B cell (primary cell): ENCODE data around the gene CREB5. TPM values are rescaled to one million over a fixed set of nuclear protein-coding genes. Genes with fewer than 3 reads are reported as not detected.

Experiments
- ATAC-seq: fragments of 200-7000 bp; cut with Tn5 transposase; one replicate; pipeline ENCODE4 v1.10.0; 2021; ENCODE audit warnings: low read depth, mild to moderate bottlenecking, moderate number of reproducible peaks, moderate library complexity
- CTCF ChIA-PET: fragments of 350-600 bp; sonication (Branson Sonifier 250); formaldehyde crosslinking; loops from one replicate; lab custom pipeline; 2021; ENCODE audit warnings: antibody characterized with exemption, inconsistent platforms; lab: Charles Lee
- POLR2A ChIA-PET: fragments of 350-600 bp; sonication (Branson Sonifier 250); formaldehyde crosslinking; loops from one replicate; lab custom pipeline; 2021; ENCODE audit warnings: antibody characterized with exemption; lab: Charles Lee
- DNase-seq: peaks from one replicate; pipeline ENCODE4 v3.0.0; 2013
- H2AFZ ChIP-seq: 2 replicates; pipeline ENCODE4 v1.6.1; 2012; ENCODE audit warnings: mild to moderate bottlenecking, low read depth, low read length; ENCODE audit not compliant: insufficient read depth, poor library complexity, severe bottlenecking
- H3K27ac ChIP-seq, 2 donors: 1 replicate in 1 of 2; 2 replicates in 1 of 2; pipeline ENCODE4 v1.5.1; 2012 to 2013; ENCODE audit warnings: low read length in 2 of 2, mild to moderate bottlenecking in 2 of 2, moderate library complexity in 1 of 2
- H3K27me3 ChIP-seq, 4 experiments: fragments of 200-600 bp in 1 of 4; sonication (generic) in 1 of 4; replicated peaks in 1 of 4; 1 replicate in 2 of 4; 2 replicates in 2 of 4; pipeline versions ENCODE4 v1.6.1 to v1.7.0; 2013 to 2016; ENCODE audit warnings: low read length in 3 of 4, mild to moderate bottlenecking in 2 of 4, mixed read lengths in 1 of 4, moderate library complexity in 1 of 4; ENCODE audit not compliant: insufficient read depth in 4 of 4, control insufficient read depth in 3 of 4; ENCODE audit errors: control extremely low read depth in 1 of 4
- H3K36me3 ChIP-seq, 2 experiments: replicated peaks in 1 of 2; 1 replicate in 1 of 2; 2 replicates in 1 of 2; pipeline versions ENCODE4 v1.6.1 to v1.7.1; 2013; ENCODE audit warnings: low read length in 1 of 2; ENCODE audit not compliant: insufficient read depth in 2 of 2, control insufficient read depth in 1 of 2; ENCODE audit errors: control extremely low read depth in 1 of 2, extremely low read depth in 1 of 2
- H3K4me1 ChIP-seq, 2 donors: fragments of 200-600 bp in 1 of 2; sonication (generic) in 1 of 2; 1 replicate in 1 of 2; 2 replicates in 1 of 2; pipeline versions ENCODE4 v1.5.1 to v1.6.1; 2013 to 2017; ENCODE audit warnings: low read length in 2 of 2; ENCODE audit not compliant: control insufficient read depth in 2 of 2, insufficient read depth in 2 of 2
- H3K4me2 ChIP-seq: replicated peaks from 2 replicates; pipeline ENCODE3; 2012; ENCODE audit warnings: mild to moderate bottlenecking, low read depth, low read length; ENCODE audit not compliant: poor library complexity, severe bottlenecking
- H3K4me3 ChIP-seq, 5 experiments: fragments of 200-600 bp in 1 of 5; sonication (generic) in 1 of 5; 1 replicate in 3 of 5; 2 replicates in 2 of 5; pipeline versions ENCODE4 v1.5.1 to v1.7.0; 2011 to 2016; ENCODE audit warnings: low read length in 4 of 5, mild to moderate bottlenecking in 4 of 5, low read depth in 2 of 5, control low read depth in 1 of 5, moderate library complexity in 1 of 5; ENCODE audit not compliant: insufficient read depth in 1 of 5; ENCODE audit errors: control extremely low read depth in 1 of 5, extremely low read depth in 1 of 5
- H3K79me2 ChIP-seq: fragments of 200-600 bp; sonication (generic); one replicate; pipeline ENCODE4 v1.6.0; 2016; ENCODE audit warnings: low read length; ENCODE audit not compliant: control insufficient read depth, insufficient read depth
- H3K9ac ChIP-seq: fragments of 200-600 bp; sonication (generic); 2 replicates; pipeline ENCODE4 v1.6.1; 2017; ENCODE audit warnings: mild to moderate bottlenecking, low read length, moderate library complexity
- H3K9me3 ChIP-seq, 3 donors: one replicate each; pipeline versions ENCODE4 v1.6.1 to v1.7.1; 2013; ENCODE audit warnings: low read length in 2 of 3; ENCODE audit not compliant: control insufficient read depth in 2 of 3, insufficient read depth in 1 of 3; ENCODE audit errors: control extremely low read depth in 1 of 3
- H4K20me1 ChIP-seq: 2 replicates; pipeline ENCODE4 v1.6.0; 2012; ENCODE audit warnings: mild to moderate bottlenecking, low read length; ENCODE audit not compliant: insufficient read depth, control insufficient read depth, poor library complexity, severe bottlenecking
- H3K27ac Mint-ChIP-seq: one replicate; pipeline ENCODE4 v1.8.0; 2021; ENCODE audit warnings: mixed read lengths
- H3K27me3 Mint-ChIP-seq: one replicate; pipeline ENCODE4 v1.8.0; 2021; ENCODE audit warnings: mixed read lengths
- H3K4me1 Mint-ChIP-seq: one replicate; pipeline ENCODE4 v1.8.0; 2021; ENCODE audit warnings: mixed read lengths
- H3K4me3 Mint-ChIP-seq: one replicate; pipeline ENCODE4 v1.8.0; 2021; ENCODE audit warnings: mixed read lengths
- H3K9me3 Mint-ChIP-seq: one replicate; pipeline ENCODE4 v1.8.0; 2022; ENCODE audit warnings: mixed read lengths; ENCODE audit not compliant: insufficient read depth
- CTCF ChIP-seq: fragments of 200-600 bp; IDR thresholded peaks from one replicate; pipeline ENCODE4 v1.8.0; 2022; ENCODE audit warnings: antibody characterized with exemption, mild to moderate bottlenecking
- EZH2 ChIP-seq: IDR thresholded peaks from 2 replicates; pipeline ENCODE4 v1.6.1; 2012; ENCODE audit warnings: borderline replicate concordance, low read depth, mild to moderate bottlenecking, moderate library complexity, low read length; ENCODE audit not compliant: insufficient read depth, poor library complexity, severe bottlenecking
- WGBS: methylation state at CpG from one replicate; pipeline ENCODE4 v1.1.5; 2013; ENCODE audit warnings: missing lambda C conversion rate; ENCODE audit not compliant: insufficient coverage; 5-methylcytosine and 5-hydroxymethylcytosine counted together
- intact Hi-C: fragments of 100-400 bp; cut with micrococcal nuclease; formaldehyde crosslinking; loops from one replicate; pipeline ENCODE4 v1.10.0; 2022
- polyA plus RNA-seq: library from polyadenylated mRNA; depleted of rRNA; stranded (reverse); fragments of >200 nt; gene quantifications from 2 replicates; pipeline ENCODE4 v1.2.3, GENCODE V29; 2012
- total RNA-seq, 2 donors: library from RNA; stranded (reverse); fragments of 120-200 nt in 1 of 2; gene quantifications; 1 replicate in 1 of 2; 2 replicates in 1 of 2; pipeline versions ENCODE4 v1.2.3 to v1.2.4, GENCODE V29; 2013 to 2022

CREB5 gene
- total and polyA plus RNA-seq, 2 donors (not counting 1 experiment from before 2014, with no cell fraction given), result 0.05 to 0.95 TPM

- H3K27ac Mint-ChIP-seq, result no peak overlapping the region
- intact Hi-C loops, result no loop called here
- H3K4me1 Mint-ChIP-seq, result peaks cover 13% of the 10 kb centered on the region
- H2AFZ ChIP-seq, result no peak overlapping the region
- no peak overlapping the region for H3K27ac ChIP-seq
- WGBS, result no CpG with 5 or more reads among the region's 3 CpGs
- H3K27me3 ChIP-seq, result no peaks in the 10 kb centered on the region
- peaks cover 8% of the 10 kb centered on the region for H3K27me3 Mint-ChIP-seq
- no peak overlapping the region for H3K9ac ChIP-seq
- no peak for ATAC-seq
- H3K4me1 ChIP-seq, result peaks cover 5 to 8% of the 10 kb centered on the region in 2 donors
- CTCF ChIA-PET, result no interaction called here
- no peaks in the 10 kb centered on the region for H3K9me3 ChIP-seq
- H3K9me3 Mint-ChIP-seq, result no peaks in the 10 kb centered on the region
- H3K79me2 ChIP-seq, result no peaks in the 10 kb centered on the region
- no peak overlapping the region for H3K4me3 Mint-ChIP-seq
- no peak overlapping the region for H3K4me3 ChIP-seq
- no peak overlapping the region for H3K4me2 ChIP-seq
- DNase-seq, result no peak
- no peak for TF ChIP-seq CTCF
- TF ChIP-seq EZH2, result no peak
- H3K36me3 ChIP-seq, result no peaks in the 10 kb centered on the region
- POLR2A ChIA-PET, result no interaction called here
- H4K20me1 ChIP-seq, result no peaks in the 10 kb centered on the region
Observed at GRCh38 chr7:28480595-28480994, 68.3 kb downstream of the CREB5 start.

- no peaks in the 10 kb centered on the region for H4K20me1 ChIP-seq
- no peak for TF ChIP-seq CTCF
- TF ChIP-seq EZH2, result no peak
- peaks cover 13% of the 10 kb centered on the region for H3K4me1 Mint-ChIP-seq
- POLR2A ChIA-PET, result interaction anchor here (0.5 kb wide), 1 partner anchor 199 kb away, joined by 8 read pairs; no protein-coding TSS in a partner anchor
- ATAC-seq, result no peak
- WGBS, result 47% methylated on average over 5 of the region's 9 CpGs
- H3K4me1 ChIP-seq, result peaks cover 5 to 8% of the 10 kb centered on the region in 2 donors
- H3K27ac Mint-ChIP-seq, result no peak overlapping the region
- no peaks in the 10 kb centered on the region for H3K79me2 ChIP-seq
- H3K9ac ChIP-seq, result no peak overlapping the region
- CTCF ChIA-PET, result no interaction called here
- H3K4me3 ChIP-seq, result no peak overlapping the region
- no peaks in the 10 kb centered on the region for H3K27me3 ChIP-seq
- H3K36me3 ChIP-seq, result no peaks in the 10 kb centered on the region
- no peak overlapping the region for H2AFZ ChIP-seq
- no peaks in the 10 kb centered on the region for H3K9me3 ChIP-seq
- peak overlapping the region; percentile 24 for H3K4me3 Mint-ChIP-seq
- no peak overlapping the region for H3K4me2 ChIP-seq
- H3K27me3 Mint-ChIP-seq, result peaks cover 6% of the 10 kb centered on the region
- no peak for DNase-seq
- H3K27ac ChIP-seq, result no peak overlapping the region
- intact Hi-C loops, result no loop called here
- H3K9me3 Mint-ChIP-seq, result no peaks in the 10 kb centered on the region
Observed at GRCh38 chr7:28481091-28481926, 69.0 kb downstream of the CREB5 start.
